B cell (primary cell): ENCODE data around the gene SEMA3E. TPM values are rescaled to one million over a fixed set of nuclear protein-coding genes. Genes with fewer than 3 reads are reported as not detected.

Experiments used
- ATAC-seq: fragments of 200-7000 bp; cut with Tn5 transposase; one replicate; pipeline ENCODE4 v1.10.0; 2021; ENCODE audit warnings: low read depth, mild to moderate bottlenecking, moderate number of reproducible peaks, moderate library complexity
- CTCF ChIA-PET: fragments of 350-600 bp; sonication (Branson Sonifier 250); formaldehyde crosslinking; loops from one replicate; lab custom pipeline; 2021; ENCODE audit warnings: antibody characterized with exemption, inconsistent platforms; lab: Charles Lee
- POLR2A ChIA-PET: fragments of 350-600 bp; sonication (Branson Sonifier 250); formaldehyde crosslinking; loops from one replicate; lab custom pipeline; 2021; ENCODE audit warnings: antibody characterized with exemption; lab: Charles Lee
- DNase-seq: peaks from one replicate; pipeline ENCODE4 v3.0.0; 2013
- H2AFZ ChIP-seq: 2 replicates; pipeline ENCODE4 v1.6.1; 2012; ENCODE audit warnings: mild to moderate bottlenecking, low read depth, low read length; ENCODE audit not compliant: insufficient read depth, poor library complexity, severe bottlenecking
- H3K27ac ChIP-seq, 2 donors: 1 replicate in 1 of 2; 2 replicates in 1 of 2; pipeline ENCODE4 v1.5.1; 2012 to 2013; ENCODE audit warnings: low read length in 2 of 2, mild to moderate bottlenecking in 2 of 2, moderate library complexity in 1 of 2
- H3K27me3 ChIP-seq, 4 experiments: fragments of 200-600 bp in 1 of 4; sonication (generic) in 1 of 4; replicated peaks in 1 of 4; 1 replicate in 2 of 4; 2 replicates in 2 of 4; pipeline versions ENCODE4 v1.6.1 to v1.7.0; 2013 to 2016; ENCODE audit warnings: low read length in 3 of 4, mild to moderate bottlenecking in 2 of 4, mixed read lengths in 1 of 4, moderate library complexity in 1 of 4; ENCODE audit not compliant: insufficient read depth in 4 of 4, control insufficient read depth in 3 of 4; ENCODE audit errors: control extremely low read depth in 1 of 4
- H3K36me3 ChIP-seq, 2 experiments: replicated peaks in 1 of 2; 1 replicate in 1 of 2; 2 replicates in 1 of 2; pipeline versions ENCODE4 v1.6.1 to v1.7.1; 2013; ENCODE audit warnings: low read length in 1 of 2; ENCODE audit not compliant: insufficient read depth in 2 of 2, control insufficient read depth in 1 of 2; ENCODE audit errors: control extremely low read depth in 1 of 2, extremely low read depth in 1 of 2
- H3K4me1 ChIP-seq, 2 donors: fragments of 200-600 bp in 1 of 2; sonication (generic) in 1 of 2; 1 replicate in 1 of 2; 2 replicates in 1 of 2; pipeline versions ENCODE4 v1.5.1 to v1.6.1; 2013 to 2017; ENCODE audit warnings: low read length in 2 of 2; ENCODE audit not compliant: control insufficient read depth in 2 of 2, insufficient read depth in 2 of 2
- H3K4me2 ChIP-seq: replicated peaks from 2 replicates; pipeline ENCODE3; 2012; ENCODE audit warnings: mild to moderate bottlenecking, low read depth, low read length; ENCODE audit not compliant: poor library complexity, severe bottlenecking
- H3K4me3 ChIP-seq, 5 experiments: fragments of 200-600 bp in 1 of 5; sonication (generic) in 1 of 5; 1 replicate in 3 of 5; 2 replicates in 2 of 5; pipeline versions ENCODE4 v1.5.1 to v1.7.0; 2011 to 2016; ENCODE audit warnings: low read length in 4 of 5, mild to moderate bottlenecking in 4 of 5, low read depth in 2 of 5, control low read depth in 1 of 5, moderate library complexity in 1 of 5; ENCODE audit not compliant: insufficient read depth in 1 of 5; ENCODE audit errors: control extremely low read depth in 1 of 5, extremely low read depth in 1 of 5
- H3K79me2 ChIP-seq: fragments of 200-600 bp; sonication (generic); one replicate; pipeline ENCODE4 v1.6.0; 2016; ENCODE audit warnings: low read length; ENCODE audit not compliant: control insufficient read depth, insufficient read depth
- H3K9ac ChIP-seq: fragments of 200-600 bp; sonication (generic); 2 replicates; pipeline ENCODE4 v1.6.1; 2017; ENCODE audit warnings: mild to moderate bottlenecking, low read length, moderate library complexity
- H3K9me3 ChIP-seq, 3 donors: one replicate each; pipeline versions ENCODE4 v1.6.1 to v1.7.1; 2013; ENCODE audit warnings: low read length in 2 of 3; ENCODE audit not compliant: control insufficient read depth in 2 of 3, insufficient read depth in 1 of 3; ENCODE audit errors: control extremely low read depth in 1 of 3
- H4K20me1 ChIP-seq: 2 replicates; pipeline ENCODE4 v1.6.0; 2012; ENCODE audit warnings: mild to moderate bottlenecking, low read length; ENCODE audit not compliant: insufficient read depth, control insufficient read depth, poor library complexity, severe bottlenecking
- H3K27ac Mint-ChIP-seq: one replicate; pipeline ENCODE4 v1.8.0; 2021; ENCODE audit warnings: mixed read lengths
- H3K27me3 Mint-ChIP-seq: one replicate; pipeline ENCODE4 v1.8.0; 2021; ENCODE audit warnings: mixed read lengths
- H3K4me1 Mint-ChIP-seq: one replicate; pipeline ENCODE4 v1.8.0; 2021; ENCODE audit warnings: mixed read lengths
- H3K4me3 Mint-ChIP-seq: one replicate; pipeline ENCODE4 v1.8.0; 2021; ENCODE audit warnings: mixed read lengths
- H3K9me3 Mint-ChIP-seq: one replicate; pipeline ENCODE4 v1.8.0; 2022; ENCODE audit warnings: mixed read lengths; ENCODE audit not compliant: insufficient read depth
- CTCF ChIP-seq: fragments of 200-600 bp; IDR thresholded peaks from one replicate; pipeline ENCODE4 v1.8.0; 2022; ENCODE audit warnings: antibody characterized with exemption, mild to moderate bottlenecking
- EZH2 ChIP-seq: IDR thresholded peaks from 2 replicates; pipeline ENCODE4 v1.6.1; 2012; ENCODE audit warnings: borderline replicate concordance, low read depth, mild to moderate bottlenecking, moderate library complexity, low read length; ENCODE audit not compliant: insufficient read depth, poor library complexity, severe bottlenecking
- WGBS: methylation state at CpG from one replicate; pipeline ENCODE4 v1.1.5; 2013; ENCODE audit warnings: missing lambda C conversion rate; ENCODE audit not compliant: insufficient coverage; 5-methylcytosine and 5-hydroxymethylcytosine counted together
- intact Hi-C: fragments of 100-400 bp; cut with micrococcal nuclease; formaldehyde crosslinking; loops from one replicate; pipeline ENCODE4 v1.10.0; 2022
- polyA plus RNA-seq: library from polyadenylated mRNA; depleted of rRNA; stranded (reverse); fragments of >200 nt; gene quantifications from 2 replicates; pipeline ENCODE4 v1.2.3, GENCODE V29; 2012
- total RNA-seq, 2 donors: library from RNA; stranded (reverse); fragments of 120-200 nt in 1 of 2; gene quantifications; 1 replicate in 1 of 2; 2 replicates in 1 of 2; pipeline versions ENCODE4 v1.2.3 to v1.2.4, GENCODE V29; 2013 to 2022

Gene SEMA3E
- total and polyA plus RNA-seq, 2 donors (not counting 1 experiment from before 2014, with no cell fraction given), result not detected

- Histone ChIP-seq H3K4me1 (no peaks in the 10 kb centered on the region), H3K27me3 (no peaks in the 10 kb centered on the region), H3K27ac (no peak overlapping the region), H3K4me2 (no peak overlapping the region), H3K9me3 (no peaks in the 10 kb centered on the region), H4K20me1 (no peaks in the 10 kb centered on the region), H3K9ac (no peak overlapping the region), H2AFZ (no peak overlapping the region), H3K79me2 (no peaks in the 10 kb centered on the region), H3K4me3 (no peak overlapping the region), H3K36me3 (no peaks in the 10 kb centered on the region)
- H3K4me1 Mint-ChIP-seq, result no peaks in the 10 kb centered on the region
- ATAC-seq (no peak), DNase-seq (no peak)
- TF ChIP-seq EZH2 (no peak), CTCF (no peak)
- CTCF ChIA-PET, result no interaction called here
- intact Hi-C loops, result no loop called here
- 80% methylated on average over 1 of the region's 2 CpGs for WGBS
- H3K9me3 Mint-ChIP-seq, result peaks cover 2% of the 10 kb centered on the region
- no peak overlapping the region for H3K27ac Mint-ChIP-seq
- no peaks in the 10 kb centered on the region for H3K27me3 Mint-ChIP-seq
- no peak overlapping the region for H3K4me3 Mint-ChIP-seq
- POLR2A ChIA-PET, result no interaction called here
These were observed 196.7 kb downstream of the SEMA3E start for GRCh38 chr7:83452256-83452655.

GRCh38 chr7:83451501-83452045 is 197.4 kb downstream of the SEMA3E start:
- TF ChIP-seq CTCF (no peak), EZH2 (no peak)
- ATAC-seq (no peak), DNase-seq (no peak)
- ChIA-PET CTCF (no interaction called here), POLR2A (no interaction called here)
- no peaks in the 10 kb centered on the region for H3K79me2 ChIP-seq
- H3K4me2 ChIP-seq, result no peak overlapping the region
- H3K27ac ChIP-seq, result no peak overlapping the region
- no peaks in the 10 kb centered on the region for H3K4me1 Mint-ChIP-seq
- H3K27me3 Mint-ChIP-seq, result no peaks in the 10 kb centered on the region
- intact Hi-C loops, result no loop called here
- no peaks in the 10 kb centered on the region for H4K20me1 ChIP-seq
- H3K9me3 ChIP-seq, result no peaks in the 10 kb centered on the region
- H2AFZ ChIP-seq, result no peak overlapping the region
- no peak overlapping the region for H3K9ac ChIP-seq
- no peak overlapping the region for H3K27ac Mint-ChIP-seq
- no peak overlapping the region for H3K4me3 ChIP-seq
- WGBS, result 80% methylated on average over 2 of the region's 4 CpGs
- H3K4me1 ChIP-seq, result no peaks in the 10 kb centered on the region
- H3K4me3 Mint-ChIP-seq, result no peak overlapping the region
- no peaks in the 10 kb centered on the region for H3K36me3 ChIP-seq
- peaks cover 2% of the 10 kb centered on the region for H3K9me3 Mint-ChIP-seq
- H3K27me3 ChIP-seq, result no peaks in the 10 kb centered on the region
